H9 (cell line): Measurements from ENCODE around the gene TRABD2B. TPM values are rescaled to one million over a fixed set of nuclear protein-coding genes. Genes with fewer than 3 reads are reported as not detected.

ENCODE experiments used
- DNase-seq: peaks from one replicate; pipeline ENCODE4 v3.0.0-alpha.2; 2017
- H2AFZ ChIP-seq: one replicate; pipeline ENCODE4 v1.6.1; 2013; ENCODE audit warnings: mild to moderate bottlenecking, low read length, control low read depth, moderate library complexity
- H2AK5ac ChIP-seq: 2 replicates; pipeline ENCODE4 v1.6.1; 2013; ENCODE audit warnings: low read length, control low read depth, mixed read lengths; ENCODE audit not compliant: insufficient read length
- H2BK120ac ChIP-seq: one replicate; pipeline ENCODE4 v1.6.1; 2013; ENCODE audit warnings: low read depth, mild to moderate bottlenecking, low read length, control low read depth, inconsistent platforms; ENCODE audit not compliant: poor library complexity, severe bottlenecking
- H2BK12ac ChIP-seq: 2 replicates; pipeline ENCODE4 v1.6.1; 2013; ENCODE audit warnings: low read length, control low read depth, mixed read lengths, low read depth; ENCODE audit not compliant: insufficient read length
- H2BK15ac ChIP-seq: 2 replicates; pipeline ENCODE4 v1.6.1; 2013; ENCODE audit warnings: low read depth, low read length, control low read depth
- H2BK20ac ChIP-seq: one replicate; pipeline ENCODE4 v1.6.1; 2013; ENCODE audit warnings: low read depth, mild to moderate bottlenecking, low read length, control low read depth, inconsistent platforms; ENCODE audit not compliant: poor library complexity, severe bottlenecking
- H2BK5ac ChIP-seq: 2 replicates; pipeline ENCODE4 v1.6.1; 2013; ENCODE audit warnings: low read length, control low read depth, mixed read lengths; ENCODE audit not compliant: insufficient read length
- H3K14ac ChIP-seq: 2 replicates; pipeline ENCODE4 v1.6.1; 2013; ENCODE audit warnings: low read length, control low read depth; ENCODE audit not compliant: insufficient read depth
- H3K18ac ChIP-seq: 2 replicates; pipeline ENCODE4 v1.6.1; 2013; ENCODE audit warnings: low read depth, mild to moderate bottlenecking, mixed read lengths, low read length, control low read depth; ENCODE audit not compliant: insufficient read length
- H3K23ac ChIP-seq: 2 replicates; pipeline ENCODE4 v1.6.1; 2013; ENCODE audit warnings: low read length, control low read depth, mixed read lengths, low read depth; ENCODE audit not compliant: insufficient read length
- H3K23me2 ChIP-seq: 2 replicates; pipeline ENCODE4 v1.6.1; 2013; ENCODE audit warnings: low read depth, mild to moderate bottlenecking, mixed read lengths, low read length, control low read depth; ENCODE audit not compliant: insufficient read length, poor library complexity, severe bottlenecking
- H3K27ac ChIP-seq: 2 replicates; pipeline ENCODE4 v1.5.1; 2013; ENCODE audit warnings: low read length, control low read depth, mixed read lengths, low read depth; ENCODE audit not compliant: insufficient read length
- H3K27me3 ChIP-seq: 2 replicates; pipeline ENCODE4 v1.6.1; 2013; ENCODE audit warnings: low read length, control low read depth, inconsistent platforms; ENCODE audit not compliant: insufficient read depth
- H3K4ac ChIP-seq: 2 replicates; pipeline ENCODE4 v1.6.1; 2013; ENCODE audit warnings: low read depth, mild to moderate bottlenecking, control low read depth, inconsistent platforms, low read length, moderate library complexity
- H3K4me1 ChIP-seq: 2 replicates; pipeline ENCODE4 v1.6.1; 2013; ENCODE audit warnings: low read length, control low read depth, inconsistent platforms; ENCODE audit not compliant: insufficient read depth
- H3K4me2 ChIP-seq: 2 replicates; pipeline ENCODE4 v1.6.1; 2013; ENCODE audit warnings: low read length, control low read depth, mixed read lengths; ENCODE audit not compliant: insufficient read length, insufficient read depth
- H3K56ac ChIP-seq: 2 replicates; pipeline ENCODE4 v1.6.1; 2013; ENCODE audit warnings: low read depth, mild to moderate bottlenecking, mixed read lengths, low read length, control low read depth; ENCODE audit not compliant: insufficient read length
- H3K79me1 ChIP-seq: 2 replicates; pipeline ENCODE4 v1.6.1; 2013; ENCODE audit warnings: low read depth, mild to moderate bottlenecking, moderate library complexity, low read length, control low read depth, inconsistent platforms; ENCODE audit not compliant: insufficient read depth, poor library complexity, severe bottlenecking
- H3K79me2 ChIP-seq: 2 replicates; pipeline ENCODE4 v1.6.1; 2013; ENCODE audit warnings: low read length, control low read depth, inconsistent platforms; ENCODE audit not compliant: insufficient read depth
- H3K9ac ChIP-seq: 2 replicates; pipeline ENCODE4 v1.6.1; 2013; ENCODE audit warnings: low read length, control low read depth, mixed read lengths; ENCODE audit not compliant: insufficient read length; ENCODE audit errors: extremely low read depth
- H3K9me3 ChIP-seq: one replicate; pipeline ENCODE4 v1.6.1; 2013; ENCODE audit warnings: low read depth, low read length, inconsistent platforms; ENCODE audit not compliant: control insufficient read depth
- H3T11ph ChIP-seq: one replicate; pipeline ENCODE4 v1.6.1; 2013; ENCODE audit warnings: mild to moderate bottlenecking, low read length, control low read depth, inconsistent platforms
- H4K20me1 ChIP-seq: one replicate; pipeline ENCODE4 v1.6.1; 2013; ENCODE audit not compliant: control insufficient read depth, insufficient read length, insufficient read depth
- H4K5ac ChIP-seq: 2 replicates; pipeline ENCODE4 v1.6.1; 2013; ENCODE audit warnings: low read depth, mild to moderate bottlenecking, mixed read lengths, low read length, control low read depth; ENCODE audit not compliant: insufficient read length
- H4K8ac ChIP-seq: replicated peaks from 2 replicates; pipeline ENCODE4 v1.6.1; 2013; ENCODE audit warnings: low read length, control low read depth, mixed read lengths, low read depth; ENCODE audit not compliant: insufficient read length
- H4K91ac ChIP-seq: 2 replicates; pipeline ENCODE4 v1.6.1; 2013; ENCODE audit warnings: low read depth, mild to moderate bottlenecking, moderate library complexity, mixed read lengths, low read length, control low read depth; ENCODE audit not compliant: insufficient read length
- H3K27ac Mint-ChIP-seq, 3 experiments: 2 replicates in 2 of 3; 3 replicates in 1 of 3; pipeline ENCODE4 v1.8.0; 2020 to 2021; ENCODE audit warnings: mixed read lengths in 3 of 3, mild to moderate bottlenecking in 1 of 3, moderate library complexity in 1 of 3
- H3K27me3 Mint-ChIP-seq: 2 replicates; pipeline ENCODE4 v1.8.0; 2021; ENCODE audit warnings: low read depth, mild to moderate bottlenecking, moderate library complexity, mixed read lengths
- H3K36me3 Mint-ChIP-seq, 3 experiments: 2 replicates in 2 of 3; 3 replicates in 1 of 3; pipeline ENCODE4 v1.8.0; 2020 to 2021; ENCODE audit warnings: low read depth in 3 of 3, mixed read lengths in 3 of 3; ENCODE audit not compliant: insufficient read depth in 1 of 3
- H3K4me1 Mint-ChIP-seq, 2 experiments: 2 replicates each; pipeline ENCODE4 v1.8.0; 2020; ENCODE audit warnings: mixed read lengths in 2 of 2
- H3K4me3 Mint-ChIP-seq, 2 experiments: 2 replicates in 1 of 2; 3 replicates in 1 of 2; pipeline ENCODE4 v1.8.0; 2020 to 2021; ENCODE audit warnings: mild to moderate bottlenecking in 2 of 2, mixed read lengths in 2 of 2, moderate library complexity in 1 of 2
- H3K9me3 Mint-ChIP-seq, 2 experiments: 2 replicates in 1 of 2; 3 replicates in 1 of 2; pipeline ENCODE4 v1.8.0; 2020; ENCODE audit warnings: mild to moderate bottlenecking in 2 of 2, mixed read lengths in 2 of 2, moderate library complexity in 1 of 2
- WGBS: extraction: QIAGEN DNeasy Blood & Tissue Kit; methylation state at CpG from one replicate; pipeline ENCODE4 v1.1.7; 2013; ENCODE audit warnings: missing lambda C conversion rate, low lambda C conversion rate, mixed read lengths; ENCODE audit not compliant: insufficient read length; ENCODE audit errors: extremely low coverage; 5-methylcytosine and 5-hydroxymethylcytosine counted together
- total RNA-seq: library from RNA; stranded (reverse); gene quantifications from 2 replicates; pipeline ENCODE4 v1.2.1, GENCODE V29; 2021
- TF ChIP-seq, protein P1 (sequence below): fragments of 200-600 bp; sonication (generic); conservative IDR thresholded peaks from 3 replicates; pipeline ENCODE4 v1.8.0; 2021; ENCODE audit warnings: antibody characterized with exemption, mild to moderate bottlenecking

Gene TRABD2B
- total RNA-seq, 1 experiment from 2014 or later: 2.3 TPM

GRCh38 chr1:47951026-47951425 lies 46.2 kb downstream of the TRABD2B start:
- H3K23me2 ChIP-seq: no peaks in the 10 kb centered on the region
- no peak overlapping the region for H3K14ac ChIP-seq
- peaks cover 2 to 9% of the 10 kb centered on the region in 2 experiments for H3K9me3 Mint-ChIP-seq
- no peak overlapping the region for H2BK20ac ChIP-seq
- no peaks in the 10 kb centered on the region for H3K9me3 ChIP-seq
- H2AFZ ChIP-seq: no peak overlapping the region
- no peaks in the 10 kb centered on the region for H3K4me1 ChIP-seq
- no peak overlapping the region for H3K56ac ChIP-seq
- H3K4me2 ChIP-seq: no peak overlapping the region
- no peaks in the 10 kb centered on the region for H4K20me1 ChIP-seq
- H3K27ac ChIP-seq: no peak overlapping the region
- no peak overlapping the region for H4K91ac ChIP-seq
- H3K4me3 Mint-ChIP-seq: no peak overlapping the region
- H3K36me3 Mint-ChIP-seq: peaks cover 0 to 5% (median 2%) of the 10 kb centered on the region in 3 experiments; a peak in 6 of 7 replicates
- no peaks in the 10 kb centered on the region for H3K79me1 ChIP-seq
- H3K9ac ChIP-seq: no peak overlapping the region
- peaks cover 0 to 3% of the 10 kb centered on the region in 2 experiments; a peak in 1 of 4 replicates for H3K4me1 Mint-ChIP-seq
- no peaks in the 10 kb centered on the region; the same call in 1 of the 2 replicates for H3K27me3 ChIP-seq
- no peak overlapping the region for H3K23ac ChIP-seq
- no peak overlapping the region for H2BK12ac ChIP-seq
- H3K79me2 ChIP-seq: no peaks in the 10 kb centered on the region; the same call in 1 of the 2 replicates
- no peak overlapping the region for H3K27ac Mint-ChIP-seq
- DNase-seq: no peak
- TF ChIP-seq, protein P1, sequence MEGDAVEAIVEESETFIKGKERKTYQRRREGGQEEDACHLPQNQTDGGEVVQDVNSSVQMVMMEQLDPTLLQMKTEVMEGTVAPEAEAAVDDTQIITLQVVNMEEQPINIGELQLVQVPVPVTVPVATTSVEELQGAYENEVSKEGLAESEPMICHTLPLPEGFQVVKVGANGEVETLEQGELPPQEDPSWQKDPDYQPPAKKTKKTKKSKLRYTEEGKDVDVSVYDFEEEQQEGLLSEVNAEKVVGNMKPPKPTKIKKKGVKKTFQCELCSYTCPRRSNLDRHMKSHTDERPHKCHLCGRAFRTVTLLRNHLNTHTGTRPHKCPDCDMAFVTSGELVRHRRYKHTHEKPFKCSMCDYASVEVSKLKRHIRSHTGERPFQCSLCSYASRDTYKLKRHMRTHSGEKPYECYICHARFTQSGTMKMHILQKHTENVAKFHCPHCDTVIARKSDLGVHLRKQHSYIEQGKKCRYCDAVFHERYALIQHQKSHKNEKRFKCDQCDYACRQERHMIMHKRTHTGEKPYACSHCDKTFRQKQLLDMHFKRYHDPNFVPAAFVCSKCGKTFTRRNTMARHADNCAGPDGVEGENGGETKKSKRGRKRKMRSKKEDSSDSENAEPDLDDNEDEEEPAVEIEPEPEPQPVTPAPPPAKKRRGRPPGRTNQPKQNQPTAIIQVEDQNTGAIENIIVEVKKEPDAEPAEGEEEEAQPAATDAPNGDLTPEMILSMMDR: no peak
- H4K8ac ChIP-seq: no peak overlapping the region
- peaks cover 33% of the 10 kb centered on the region for H3K27me3 Mint-ChIP-seq
- no peak overlapping the region for H2AK5ac ChIP-seq
- no peak overlapping the region for H2BK120ac ChIP-seq
- H2BK5ac ChIP-seq: no peak overlapping the region
- no peak overlapping the region for H3K4ac ChIP-seq
- no peak overlapping the region for H3K18ac ChIP-seq
- no peak overlapping the region for H2BK15ac ChIP-seq
- H3T11ph ChIP-seq: no peak overlapping the region
- no peak overlapping the region for H4K5ac ChIP-seq
- no CpG with 5 or more reads among the region's 8 CpGs for WGBS
